ENCODE results near the gene TMEM144.

TMEM144 gene

DNA sequence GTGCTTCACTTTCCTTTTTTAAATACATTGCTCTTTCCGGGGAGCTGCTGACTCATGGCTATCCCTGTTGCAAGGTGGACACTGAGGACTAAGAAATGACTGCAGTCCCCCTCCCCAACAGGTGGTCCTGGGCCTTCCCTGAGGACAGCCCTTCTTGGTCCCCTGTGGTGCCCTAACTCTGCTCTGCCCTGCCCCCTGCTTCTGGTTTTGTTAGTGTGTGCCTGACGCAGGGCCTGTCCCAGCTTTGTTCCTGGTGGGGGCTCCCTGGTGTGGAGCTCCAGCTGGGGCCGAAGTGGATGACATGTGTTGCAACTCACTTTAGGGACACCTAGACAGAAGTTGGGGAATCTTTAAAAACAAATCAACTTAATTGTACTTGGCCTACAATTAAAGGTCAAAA is 81.9 kb downstream of the TMEM144 start:
- DNase-seq (ENCODE audit: low read depth in 4 of 4, low spot score in 1 of 4): no peak

DNA sequence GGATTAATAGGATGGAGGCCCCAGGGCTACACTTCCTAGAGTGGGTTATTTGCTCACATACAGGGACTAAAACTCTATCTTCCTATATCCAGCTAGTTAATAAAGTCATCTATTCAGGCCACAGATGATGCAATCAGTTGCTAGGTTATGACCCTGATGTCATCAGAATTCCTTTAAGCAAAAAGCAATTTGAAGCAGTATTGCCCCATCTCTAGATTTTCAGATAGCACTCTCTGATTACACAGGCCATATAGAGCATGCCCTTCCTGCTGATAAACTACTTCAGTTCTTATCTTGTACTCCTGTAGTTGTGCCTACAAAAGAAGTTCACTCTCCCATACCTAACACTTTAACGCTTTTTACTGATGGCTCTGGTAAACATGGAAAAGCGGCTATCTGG is 84.8 kb downstream of the TMEM144 start:
- no peak for DNase-seq (ENCODE audit: low read depth in 4 of 4, low spot score in 1 of 4)

DNA sequence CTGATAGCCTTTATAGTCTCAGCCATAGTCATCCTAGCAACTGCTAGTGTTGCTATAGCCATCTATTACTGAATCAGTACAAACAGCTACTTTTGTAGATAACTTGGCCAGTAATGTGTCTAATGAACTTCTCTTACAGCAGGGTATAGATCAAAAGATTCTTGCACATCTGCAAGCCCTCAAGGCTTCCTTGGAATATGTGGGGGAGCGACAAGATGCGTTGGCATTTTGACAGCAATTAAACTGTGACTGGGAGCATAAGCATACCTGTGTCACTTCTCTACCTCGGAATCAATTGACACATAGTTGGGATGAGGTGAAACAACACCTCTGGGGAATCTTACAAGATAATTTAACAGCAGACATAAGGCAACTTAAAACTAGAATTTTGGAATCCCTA is 87.6 kb downstream of the TMEM144 start:
- DNase-seq (ENCODE audit: low read depth in 4 of 4, low spot score in 1 of 4): no peak

DNA sequence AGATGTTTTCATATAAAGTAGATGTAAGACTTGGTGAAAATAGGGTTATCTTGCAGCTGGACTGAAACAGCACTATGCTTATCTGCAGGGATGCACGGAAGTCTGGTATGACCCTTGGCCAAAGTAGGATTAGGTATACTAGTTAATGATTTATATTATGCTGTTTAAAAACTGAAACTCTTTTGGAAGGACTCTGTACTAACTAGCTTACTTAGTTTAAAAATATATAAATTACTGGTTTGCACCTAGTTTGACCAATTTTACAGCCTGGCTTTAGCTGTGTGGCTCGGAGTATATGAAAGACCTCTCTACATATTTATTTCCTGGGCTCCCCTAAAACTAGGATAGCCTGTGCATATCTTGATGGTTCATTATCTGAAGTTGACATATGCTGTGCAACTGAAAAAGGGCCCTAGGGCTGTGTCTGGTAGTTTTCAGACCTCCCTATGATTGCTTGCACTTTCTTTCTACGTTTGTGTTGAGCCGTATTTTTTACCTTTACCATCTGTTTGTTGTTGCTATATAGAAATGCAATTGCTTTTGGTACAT is 89.2 kb downstream of the TMEM144 start:
- DNase-seq (ENCODE audit: low read depth in 4 of 4, low spot score in 1 of 4): no peak

DNA sequence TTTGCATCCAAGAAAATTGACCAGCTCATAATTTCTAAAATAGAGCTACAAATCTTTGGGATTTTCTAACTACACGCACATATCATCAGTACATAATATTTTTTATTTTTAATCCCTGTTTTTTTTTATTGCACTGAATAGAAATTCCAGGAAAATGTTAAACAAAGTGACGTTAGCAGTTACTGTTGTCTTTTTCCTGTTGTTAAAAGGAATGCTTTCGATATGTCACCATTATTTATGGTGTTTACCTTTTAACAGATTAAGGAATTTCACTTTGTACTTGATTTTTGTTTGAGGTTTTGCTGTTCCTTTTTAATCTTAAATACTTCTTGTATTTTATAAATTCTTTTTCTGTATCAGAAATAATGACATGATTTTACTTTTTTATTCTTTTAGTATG is 89.7 kb downstream of the TMEM144 start:
- DNase-seq (ENCODE audit: low read depth in 4 of 4, low spot score in 1 of 4): no peak

DNA sequence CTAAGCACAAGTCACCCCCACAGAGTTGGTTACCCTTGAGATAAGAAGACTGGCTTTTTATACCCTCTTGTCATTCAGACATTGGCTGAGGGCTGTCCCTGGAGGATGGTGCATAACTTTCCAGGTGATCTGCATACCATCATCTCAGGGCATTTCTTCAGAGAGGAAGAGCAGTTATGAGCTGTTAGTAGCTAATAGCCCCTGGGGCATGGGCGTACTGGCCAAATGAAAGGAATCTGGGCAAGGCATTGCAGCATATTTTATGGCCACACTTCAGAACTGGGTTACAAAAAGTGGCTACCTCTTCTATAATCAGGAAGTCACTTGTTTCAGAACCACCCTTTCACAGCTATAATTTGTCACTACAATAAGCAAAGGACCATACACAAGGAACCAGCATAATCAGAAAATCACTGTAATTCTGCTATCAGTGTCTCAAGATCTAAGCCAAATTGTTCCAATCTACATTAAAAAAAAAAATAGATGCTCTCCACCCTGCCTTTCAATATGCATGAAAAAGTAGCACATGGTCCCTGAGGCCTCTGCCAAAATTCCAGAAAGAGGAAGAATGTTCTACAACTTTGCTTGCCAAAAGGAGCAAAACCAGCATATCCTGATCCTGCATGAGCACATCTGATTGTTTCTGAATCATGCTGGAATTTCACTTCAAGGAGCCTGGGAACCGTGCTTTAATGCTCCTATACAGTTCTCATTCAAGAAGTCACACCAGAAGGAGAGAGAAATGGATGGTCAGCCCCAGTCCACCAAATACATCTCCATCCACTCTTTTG is 92.0 kb downstream of the TMEM144 start:
- DNase-seq (ENCODE audit: low read depth in 4 of 4, low spot score in 1 of 4): no peak

DNA sequence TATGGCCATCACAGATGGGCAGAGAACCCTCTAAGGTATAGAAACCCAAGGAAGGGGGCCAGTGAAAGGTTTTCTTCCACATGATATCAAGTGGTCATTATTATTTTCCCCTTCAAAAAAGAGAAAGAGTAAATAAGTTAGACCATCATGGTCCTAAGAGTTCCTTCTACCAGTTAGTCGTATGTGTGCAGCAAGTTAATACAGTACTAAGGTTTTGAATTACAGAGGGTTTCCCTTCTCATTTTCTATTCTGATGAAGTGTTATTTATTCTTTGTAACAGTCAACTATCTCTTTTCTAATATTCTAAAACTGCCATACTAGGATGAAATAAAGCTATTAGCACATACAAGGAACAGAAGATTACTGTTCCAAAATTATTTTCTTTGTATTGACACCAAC is 94.4 kb downstream of the TMEM144 start:
- DNase-seq (ENCODE audit: low read depth in 4 of 4, low spot score in 1 of 4): no peak
